HEK293 (cell line): Measurements from ENCODE around the gene PIPOX.
A peak's percentile ranks its signal among the peaks of the same experiment; 100 is the strongest.

Experiments
- EGR2 ChIP-seq: fragments of 450-650 bp; formaldehyde crosslinking; IDR thresholded peaks from 2 replicates; pipeline ENCODE4 v1.5.1; 2016; ENCODE audit warnings: low read depth, missing biosample characterization, missing genetic modification characterization
- GLIS1 ChIP-seq: fragments of 450-650 bp; formaldehyde crosslinking; IDR thresholded peaks from 2 replicates; pipeline ENCODE4 v1.5.1; 2016; ENCODE audit warnings: missing biosample characterization, missing genetic modification characterization
- HOXD13 ChIP-seq: sonication (generic); formaldehyde crosslinking; IDR thresholded peaks from 2 replicates; pipeline ENCODE4 v1.8.0; 2022; ENCODE audit warnings: missing genetic modification reagents, borderline replicate concordance
- KLF10 ChIP-seq: fragments of 450-650 bp; IDR thresholded peaks from 2 replicates; pipeline ENCODE4 v1.5.1; 2018; ENCODE audit warnings: missing biosample characterization, mild to moderate bottlenecking, missing genetic modification characterization
- MEIS1 ChIP-seq: sonication (generic); formaldehyde crosslinking; IDR thresholded peaks from 2 replicates; pipeline ENCODE4 v1.8.1; 2022; ENCODE audit warnings: missing genetic modification reagents, mild to moderate bottlenecking, borderline replicate concordance
- PRDM10 ChIP-seq: fragments of 450-650 bp; formaldehyde crosslinking; IDR thresholded peaks from 2 replicates; pipeline ENCODE4 v1.5.1; 2016; ENCODE audit warnings: missing biosample characterization, missing genetic modification characterization
- SP2 ChIP-seq: fragments of 450-650 bp; formaldehyde crosslinking; IDR thresholded peaks from 2 replicates; pipeline ENCODE4 v1.5.1; 2016; ENCODE audit warnings: missing biosample characterization, missing genetic modification characterization
- WT1 ChIP-seq: fragments of 450-650 bp; formaldehyde crosslinking; IDR thresholded peaks from 2 replicates; pipeline ENCODE4 v1.5.1; 2016; ENCODE audit warnings: missing biosample characterization, missing genetic modification characterization
- ZBTB10 ChIP-seq: fragments of 450-650 bp; formaldehyde crosslinking; IDR thresholded peaks from 2 replicates; pipeline ENCODE4 v1.5.1; 2016; ENCODE audit warnings: missing biosample characterization, missing genetic modification characterization
- ZFP41 ChIP-seq: fragments of 450-650 bp; formaldehyde crosslinking; IDR thresholded peaks from 2 replicates; pipeline ENCODE4 v1.5.1; 2016; ENCODE audit warnings: missing biosample characterization, missing genetic modification characterization, borderline replicate concordance
- ZNF10 ChIP-seq: fragments of 450-650 bp; formaldehyde crosslinking; IDR thresholded peaks from 2 replicates; pipeline ENCODE4 v1.5.1; 2017; ENCODE audit warnings: missing biosample characterization, missing genetic modification characterization
- ZNF140 ChIP-seq: fragments of 450-650 bp; formaldehyde crosslinking; IDR thresholded peaks from 2 replicates; pipeline ENCODE4 v1.5.1; 2016; ENCODE audit warnings: missing biosample characterization, missing genetic modification characterization
- ZNF292 ChIP-seq: fragments of 450-650 bp; formaldehyde crosslinking; IDR thresholded peaks from 2 replicates; pipeline ENCODE4 v1.5.1; 2016; ENCODE audit warnings: low read depth, missing biosample characterization, missing genetic modification characterization, borderline replicate concordance
- ZNF335 ChIP-seq: fragments of 450-650 bp; formaldehyde crosslinking; conservative IDR thresholded peaks from 2 replicates; pipeline ENCODE4 v1.5.1; 2016; ENCODE audit warnings: missing biosample characterization, missing genetic modification characterization
- ZNF37A ChIP-seq: fragments of 450-650 bp; IDR thresholded peaks from 2 replicates; pipeline ENCODE4 v1.5.1; 2018; ENCODE audit warnings: missing biosample characterization, missing genetic modification characterization
- ZNF394 ChIP-seq: fragments of 450-650 bp; formaldehyde crosslinking; IDR thresholded peaks from 2 replicates; pipeline ENCODE4 v1.5.1; 2016; ENCODE audit warnings: missing biosample characterization, missing genetic modification characterization, mild to moderate bottlenecking, moderate library complexity, borderline replicate concordance
- ZNF404 ChIP-seq: fragments of 450-650 bp; formaldehyde crosslinking; IDR thresholded peaks from 2 replicates; pipeline ENCODE4 v1.5.1; 2017; ENCODE audit warnings: missing biosample characterization, missing genetic modification characterization
- ZNF423 ChIP-seq: fragments of 450-650 bp; formaldehyde crosslinking; IDR thresholded peaks from 2 replicates; pipeline ENCODE4 v1.5.1; 2016; ENCODE audit warnings: missing biosample characterization, missing genetic modification characterization
- ZNF426 ChIP-seq: fragments of 450-650 bp; formaldehyde crosslinking; IDR thresholded peaks from 2 replicates; pipeline ENCODE4 v1.5.1; 2017; ENCODE audit warnings: missing biosample characterization, missing genetic modification characterization, mild to moderate bottlenecking, inconsistent platforms, moderate library complexity
- ZNF473 ChIP-seq: fragments of 450-650 bp; formaldehyde crosslinking; IDR thresholded peaks from 2 replicates; pipeline ENCODE4 v1.5.1; 2017; ENCODE audit warnings: missing biosample characterization, missing genetic modification characterization
- ZNF48 ChIP-seq: fragments of 450-650 bp; formaldehyde crosslinking; IDR thresholded peaks from 2 replicates; pipeline ENCODE4 v1.5.1; 2016; ENCODE audit warnings: missing biosample characterization, missing genetic modification characterization
- ZNF513 ChIP-seq: fragments of 450-650 bp; IDR thresholded peaks from 2 replicates; pipeline ENCODE4 v1.5.1; 2018; ENCODE audit warnings: missing biosample characterization, missing genetic modification characterization
- ZNF514 ChIP-seq: fragments of 450-650 bp; formaldehyde crosslinking; IDR thresholded peaks from 2 replicates; pipeline ENCODE4 v1.5.1; 2016; ENCODE audit warnings: missing biosample characterization, missing genetic modification characterization
- ZNF549 ChIP-seq: fragments of 450-650 bp; IDR thresholded peaks from 2 replicates; pipeline ENCODE4 v1.5.1; 2018; ENCODE audit warnings: missing biosample characterization, missing genetic modification characterization, mild to moderate bottlenecking, inconsistent platforms, moderate library complexity
- ZNF645 ChIP-seq: fragments of 450-650 bp; formaldehyde crosslinking; IDR thresholded peaks from 2 replicates; pipeline ENCODE4; 2016; ENCODE audit warnings: missing biosample characterization, missing genetic modification characterization
- ZNF692 ChIP-seq: fragments of 450-650 bp; formaldehyde crosslinking; IDR thresholded peaks from 2 replicates; pipeline ENCODE4 v1.5.1; 2016; ENCODE audit warnings: missing biosample characterization, missing genetic modification characterization
- ZNF768 ChIP-seq: fragments of 450-650 bp; formaldehyde crosslinking; IDR thresholded peaks from 2 replicates; pipeline ENCODE4 v1.5.1; 2018; ENCODE audit warnings: missing biosample characterization, mild to moderate bottlenecking, missing genetic modification characterization
- ZSCAN18 ChIP-seq: fragments of 450-650 bp; formaldehyde crosslinking; IDR thresholded peaks from 2 replicates; pipeline ENCODE4 v1.5.1; 2016; ENCODE audit warnings: missing biosample characterization, missing genetic modification characterization

PIPOX gene

GRCh38 chr17:29078183-29079045 is 35.5 kb downstream of the PIPOX start (continued):
- no peak for TF ChIP-seq ZNF645 (tag by site-specific recombination)
- no peak for TF ChIP-seq ZNF768
- peak; percentile 7; the same call in 1 of the 2 replicates for TF ChIP-seq SP2
- no peak for TF ChIP-seq ZNF426 (tag by site-specific recombination)
- TF ChIP-seq KLF10 (tag by site-specific recombination), result no peak
- no peak for TF ChIP-seq ZNF404 (tag by site-specific recombination)
- no peak for TF ChIP-seq ZNF335
- TF ChIP-seq ZNF513 (tag by site-specific recombination), result no peak
- TF ChIP-seq ZNF514 (tag by site-specific recombination), result no peak
- peak; percentile 98 for TF ChIP-seq GLIS1 (tag by site-specific recombination)
- no peak for TF ChIP-seq ZNF292
- TF ChIP-seq ZNF48, result no peak
- no peak for TF ChIP-seq ZNF394 (tag by site-specific recombination)
- no peak for TF ChIP-seq WT1 (tag by site-specific recombination)
- TF ChIP-seq ZNF549 (tag by site-specific recombination), result no peak
- TF ChIP-seq ZFP41 (tag by site-specific recombination), result no peak
- TF ChIP-seq ZNF473, result no peak
- TF ChIP-seq ZSCAN18 (tag by site-specific recombination), result no peak
- no peak for TF ChIP-seq HOXD13 (CRISPR knock-in tag)
- no peak for TF ChIP-seq ZNF423 (tag by site-specific recombination)
- no peak for TF ChIP-seq MEIS1 (CRISPR knock-in tag)
- TF ChIP-seq ZNF37A (tag by site-specific recombination), result no peak
- TF ChIP-seq ZNF140 (tag by site-specific recombination), result no peak
- TF ChIP-seq ZBTB10 (tag by site-specific recombination), result no peak
- no peak for TF ChIP-seq ZNF10
- peak; percentile 99 for TF ChIP-seq EGR2 (tag by site-specific recombination)
- no peak for TF ChIP-seq ZNF692 (tag by site-specific recombination)
- TF ChIP-seq PRDM10 (tag by site-specific recombination), result peak; percentile 83
